Measurements from ENCODE around the gene HAPLN3.

The HAPLN3 gene

GRCh38 chr15:88900309-88900981, 5.1 kb upstream of the HAPLN3 start:
- peaks cover 55% of the 10 kb centered on the region for H3K36me3 ChIP-seq (ENCODE audit: insufficient read depth, insufficient read length, low read length)
- no peak for DNase-seq (ENCODE audit: low read depth, low spot score)
- H3K4me3 ChIP-seq (ENCODE audit: insufficient read length, low read depth), result no peak overlapping the region
- no peaks in the 10 kb centered on the region for H3K9me3 ChIP-seq (ENCODE audit: insufficient read depth, low read length)
- H3K9ac ChIP-seq (ENCODE audit: insufficient read length, low read depth), result no peak overlapping the region
- H3K27me3 ChIP-seq (ENCODE audit: insufficient read depth, insufficient read length), result peaks cover 3% of the 10 kb centered on the region
- H3K4me1 ChIP-seq (ENCODE audit: insufficient read depth, insufficient read length), result peaks cover 41% of the 10 kb centered on the region
- no peak for TF ChIP-seq ZNF274 (IDR thresholded peaks at IDR 0.05; ENCODE audit: low read depth, low read length)
- TF ChIP-seq SUZ12 (IDR thresholded peaks at IDR 0.05; ENCODE audit: extremely low read depth, insufficient read depth, insufficient read length), result no peak
- TF ChIP-seq YY1 (IDR thresholded peaks at IDR 0.05; ENCODE audit: insufficient read depth, insufficient read length), result no peak

GRCh38 chr15:88899251-88899650, 3.9 kb upstream of the HAPLN3 start:
- no peaks in the 10 kb centered on the region for H3K9me3 ChIP-seq (ENCODE audit: insufficient read depth, low read length)
- peaks cover 14% of the 10 kb centered on the region for H3K27me3 ChIP-seq (ENCODE audit: insufficient read depth, insufficient read length)
- TF ChIP-seq ZNF274 (IDR thresholded peaks at IDR 0.05; ENCODE audit: low read depth, low read length), result no peak
- TF ChIP-seq YY1 (IDR thresholded peaks at IDR 0.05; ENCODE audit: insufficient read depth, insufficient read length), result no peak
- no peak for TF ChIP-seq SUZ12 (IDR thresholded peaks at IDR 0.05; ENCODE audit: extremely low read depth, insufficient read depth, insufficient read length)
- no peak for DNase-seq (ENCODE audit: low read depth, low spot score)
- peaks cover 43% of the 10 kb centered on the region for H3K4me1 ChIP-seq (ENCODE audit: insufficient read depth, insufficient read length)
- H3K36me3 ChIP-seq (ENCODE audit: insufficient read depth, insufficient read length, low read length), result peaks cover 47% of the 10 kb centered on the region
- peak overlapping the region; percentile 32 for H3K9ac ChIP-seq (ENCODE audit: insufficient read length, low read depth)
- H3K4me3 ChIP-seq (ENCODE audit: insufficient read length, low read depth), result no peak overlapping the region

GRCh38 chr15:88898736-88899135, 3.4 kb upstream of the HAPLN3 start:
- peaks cover 42% of the 10 kb centered on the region for H3K36me3 ChIP-seq (ENCODE audit: insufficient read depth, insufficient read length, low read length)
- H3K9me3 ChIP-seq (ENCODE audit: insufficient read depth, low read length), result no peaks in the 10 kb centered on the region
- TF ChIP-seq SUZ12 (IDR thresholded peaks at IDR 0.05; ENCODE audit: extremely low read depth, insufficient read depth, insufficient read length) (no peak), ZNF274 (IDR thresholded peaks at IDR 0.05; ENCODE audit: low read depth, low read length) (no peak), YY1 (IDR thresholded peaks at IDR 0.05; ENCODE audit: insufficient read depth, insufficient read length) (no peak)
- no peak overlapping the region for H3K9ac ChIP-seq (ENCODE audit: insufficient read length, low read depth)
- H3K4me3 ChIP-seq (ENCODE audit: insufficient read length, low read depth), result no peak overlapping the region
- peaks cover 14% of the 10 kb centered on the region for H3K27me3 ChIP-seq (ENCODE audit: insufficient read depth, insufficient read length)
- no peak for DNase-seq (ENCODE audit: low read depth, low spot score)
- peaks cover 43% of the 10 kb centered on the region for H3K4me1 ChIP-seq (ENCODE audit: insufficient read depth, insufficient read length)

- peaks cover 34% of the 10 kb centered on the region for H3K36me3 ChIP-seq (ENCODE audit: insufficient read depth, insufficient read length, low read length)
- TF ChIP-seq ZNF274 (IDR thresholded peaks at IDR 0.05; ENCODE audit: low read depth, low read length) (no peak), SUZ12 (IDR thresholded peaks at IDR 0.05; ENCODE audit: extremely low read depth, insufficient read depth, insufficient read length) (no peak), YY1 (IDR thresholded peaks at IDR 0.05; ENCODE audit: insufficient read depth, insufficient read length) (no peak)
- no peak overlapping the region for H3K4me3 ChIP-seq (ENCODE audit: insufficient read length, low read depth)
- peak overlapping the region; percentile 66 for H3K9ac ChIP-seq (ENCODE audit: insufficient read length, low read depth)
- DNase-seq (ENCODE audit: low read depth, low spot score), result no peak
- no peaks in the 10 kb centered on the region for H3K9me3 ChIP-seq (ENCODE audit: insufficient read depth, low read length)
- peaks cover 44% of the 10 kb centered on the region for H3K4me1 ChIP-seq (ENCODE audit: insufficient read depth, insufficient read length)
- peaks cover 14% of the 10 kb centered on the region for H3K27me3 ChIP-seq (ENCODE audit: insufficient read depth, insufficient read length)
Measured at GRCh38 chr15:88897456-88898194, 2.3 kb upstream of the HAPLN3 start.

- Histone ChIP-seq H3K27me3 (ENCODE audit: insufficient read depth, insufficient read length) (peaks cover 14% of the 10 kb centered on the region), H3K9me3 (ENCODE audit: insufficient read depth, low read length) (no peaks in the 10 kb centered on the region), H3K4me1 (ENCODE audit: insufficient read depth, insufficient read length) (peaks cover 45% of the 10 kb centered on the region), H3K36me3 (ENCODE audit: insufficient read depth, insufficient read length, low read length) (peaks cover 28% of the 10 kb centered on the region), H3K4me3 (ENCODE audit: insufficient read length, low read depth) (no peak overlapping the region), H3K9ac (ENCODE audit: insufficient read length, low read depth) (peak overlapping the region; percentile 52)
- no peak for TF ChIP-seq YY1 (IDR thresholded peaks at IDR 0.05; ENCODE audit: insufficient read depth, insufficient read length)
- no peak for TF ChIP-seq SUZ12 (IDR thresholded peaks at IDR 0.05; ENCODE audit: extremely low read depth, insufficient read depth, insufficient read length)
- no peak for TF ChIP-seq ZNF274 (IDR thresholded peaks at IDR 0.05; ENCODE audit: low read depth, low read length)
- DNase-seq (ENCODE audit: low read depth, low spot score), result no peak
Measured at GRCh38 chr15:88897142-88897455, 1.8 kb upstream of the HAPLN3 start.

- H3K27me3 ChIP-seq (ENCODE audit: insufficient read depth, insufficient read length), result peaks cover 14% of the 10 kb centered on the region
- no peak for DNase-seq (ENCODE audit: low read depth, low spot score)
- H3K36me3 ChIP-seq (ENCODE audit: insufficient read depth, insufficient read length, low read length), result peaks cover 22% of the 10 kb centered on the region
- TF ChIP-seq ZNF274 (IDR thresholded peaks at IDR 0.05; ENCODE audit: low read depth, low read length) (no peak), SUZ12 (IDR thresholded peaks at IDR 0.05; ENCODE audit: extremely low read depth, insufficient read depth, insufficient read length) (no peak), YY1 (IDR thresholded peaks at IDR 0.05; ENCODE audit: insufficient read depth, insufficient read length) (no peak)
- no peaks in the 10 kb centered on the region for H3K9me3 ChIP-seq (ENCODE audit: insufficient read depth, low read length)
- H3K4me1 ChIP-seq (ENCODE audit: insufficient read depth, insufficient read length), result peaks cover 43% of the 10 kb centered on the region
- H3K9ac ChIP-seq (ENCODE audit: insufficient read length, low read depth), result peak overlapping the region; percentile 52
- no peak overlapping the region for H3K4me3 ChIP-seq (ENCODE audit: insufficient read length, low read depth)
Measured at GRCh38 chr15:88896333-88897033, 1.1 kb upstream of the HAPLN3 start.

GRCh38 chr15:88894348-88894818, 961 bp downstream of the HAPLN3 start:
- H3K9ac ChIP-seq (ENCODE audit: insufficient read length, low read depth), result peak overlapping the region; percentile 82
- TF ChIP-seq ZNF274 (IDR thresholded peaks at IDR 0.05; ENCODE audit: low read depth, low read length) (no peak), SUZ12 (IDR thresholded peaks at IDR 0.05; ENCODE audit: extremely low read depth, insufficient read depth, insufficient read length) (no peak), YY1 (IDR thresholded peaks at IDR 0.05; ENCODE audit: insufficient read depth, insufficient read length) (no peak)
- H3K9me3 ChIP-seq (ENCODE audit: insufficient read depth, low read length), result no peaks in the 10 kb centered on the region
- H3K27me3 ChIP-seq (ENCODE audit: insufficient read depth, insufficient read length), result peaks cover 14% of the 10 kb centered on the region
- H3K4me3 ChIP-seq (ENCODE audit: insufficient read length, low read depth), result peak overlapping the region; percentile 75
- H3K4me1 ChIP-seq (ENCODE audit: insufficient read depth, insufficient read length), result peaks cover 39% of the 10 kb centered on the region
- DNase-seq (ENCODE audit: low read depth, low spot score), result peak; percentile 82
- peaks cover 7% of the 10 kb centered on the region for H3K36me3 ChIP-seq (ENCODE audit: insufficient read depth, insufficient read length, low read length)
